GM12892 (cell line): ENCODE measurements around the gene GATA3.

ENCODE experiments used
- POLR2A ChIP-seq: IDR thresholded peaks from 2 replicates; pipeline ENCODE4 v1.6.1; 2011; ENCODE audit warnings: low read depth, low read length, control low read depth
- POLR2AphosphoS5 ChIP-seq: IDR thresholded peaks from 2 replicates; pipeline ENCODE4 v1.6.1; 2011; ENCODE audit warnings: low read depth, low read length, control low read depth

DNA sequence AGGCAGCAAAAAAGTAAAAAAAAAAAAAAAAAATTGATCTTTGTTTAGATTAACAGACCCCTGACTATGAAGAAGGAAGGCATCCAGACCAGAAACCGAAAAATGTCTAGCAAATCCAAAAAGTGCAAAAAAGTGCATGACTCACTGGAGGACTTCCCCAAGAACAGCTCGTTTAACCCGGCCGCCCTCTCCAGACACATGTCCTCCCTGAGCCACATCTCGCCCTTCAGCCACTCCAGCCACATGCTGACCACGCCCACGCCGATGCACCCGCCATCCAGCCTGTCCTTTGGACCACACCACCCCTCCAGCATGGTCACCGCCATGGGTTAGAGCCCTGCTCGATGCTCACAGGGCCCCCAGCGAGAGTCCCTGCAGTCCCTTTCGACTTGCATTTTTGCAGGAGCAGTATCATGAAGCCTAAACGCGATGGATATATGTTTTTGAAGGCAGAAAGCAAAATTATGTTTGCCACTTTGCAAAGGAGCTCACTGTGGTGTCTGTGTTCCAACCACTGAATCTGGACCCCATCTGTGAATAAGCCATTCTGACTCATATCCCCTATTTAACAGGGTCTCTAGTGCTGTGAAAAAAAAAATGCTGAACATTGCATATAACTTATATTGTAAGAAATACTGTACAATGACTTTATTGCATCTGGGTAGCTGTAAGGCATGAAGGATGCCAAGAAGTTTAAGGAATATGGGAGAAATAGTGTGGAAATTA lies 19.4 kb downstream of the GATA3 start:
- TF ChIP-seq POLR2AphosphoS5, result no peak
- no peak for TF ChIP-seq POLR2A
